ENCODE results near the gene KRTAP10-9.
"Not testable (repeated sequence)": the region's sequence is repeated elsewhere in the genome, so short reads cannot be mapped to it uniquely, and the experiment has no call there.

DNA sequence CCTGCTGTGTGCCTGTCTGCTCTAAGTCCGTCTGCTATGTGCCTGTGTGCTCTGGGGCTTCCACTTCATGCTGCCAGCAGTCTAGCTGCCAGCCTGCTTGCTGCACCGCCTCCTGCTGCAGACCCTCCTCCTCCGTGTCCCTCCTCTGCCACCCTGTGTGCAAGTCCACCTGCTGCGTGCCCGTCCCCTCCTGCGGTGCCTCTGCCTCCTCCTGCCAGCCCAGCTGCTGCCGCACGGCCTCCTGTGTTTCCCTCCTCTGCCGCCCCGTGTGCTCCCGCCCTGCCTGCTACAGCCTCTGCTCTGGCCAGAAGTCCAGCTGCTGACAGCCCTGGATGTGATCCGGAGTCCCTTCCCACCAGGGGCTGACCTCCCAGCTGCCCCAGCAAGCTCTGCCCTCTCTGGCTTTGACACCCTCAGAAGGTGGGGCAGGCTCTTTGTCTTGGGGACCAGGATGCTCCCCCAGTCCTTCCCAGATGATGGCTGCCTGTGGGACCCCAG lies 11.0 kb downstream of the KRTAP10-9 start:
- not testable (repeated sequence) for TF ChIP-seq CTCF, POLR2A (IDR thresholded peaks at IDR 0.05)

Data from Peyer's patch (tissue), 4 donors.